ENCODE data around the gene EXT2. TPM values are rescaled to one million over a fixed set of nuclear protein-coding genes. Genes with fewer than 3 reads are reported as not detected.

The EXT2 gene
- total RNA-seq, 4 donors from 2014 or later = 47.8 to 80.4 (median 68.0) TPM

DNA sequence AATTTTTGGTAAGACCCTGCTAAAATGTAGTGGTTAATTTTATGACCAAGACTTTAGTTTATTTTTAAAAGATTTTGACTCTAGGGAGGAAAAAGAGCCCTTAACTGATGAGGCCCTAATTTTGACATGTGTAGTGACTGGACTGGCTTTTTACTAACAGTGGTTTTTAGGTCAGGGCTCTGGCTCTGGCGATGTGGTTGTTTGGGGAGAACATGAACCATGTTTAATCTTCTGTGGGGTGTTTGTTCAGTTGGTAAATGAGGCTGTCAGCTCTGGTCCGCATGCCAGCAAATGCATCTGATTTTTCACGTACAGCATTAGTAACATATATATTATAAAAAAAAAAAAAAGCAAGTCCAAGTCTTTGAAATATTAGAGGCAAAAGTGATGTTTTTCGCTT lies 104.3 kb downstream of the EXT2 start:
- WGBS = 84% methylated on average over 4 of the region's 4 CpGs
- intact Hi-C loops (cut with DNase I) = no loop called here
- no peak overlapping the region for H3K27ac ChIP-seq (replicated peaks in 1 of 4)

DNA sequence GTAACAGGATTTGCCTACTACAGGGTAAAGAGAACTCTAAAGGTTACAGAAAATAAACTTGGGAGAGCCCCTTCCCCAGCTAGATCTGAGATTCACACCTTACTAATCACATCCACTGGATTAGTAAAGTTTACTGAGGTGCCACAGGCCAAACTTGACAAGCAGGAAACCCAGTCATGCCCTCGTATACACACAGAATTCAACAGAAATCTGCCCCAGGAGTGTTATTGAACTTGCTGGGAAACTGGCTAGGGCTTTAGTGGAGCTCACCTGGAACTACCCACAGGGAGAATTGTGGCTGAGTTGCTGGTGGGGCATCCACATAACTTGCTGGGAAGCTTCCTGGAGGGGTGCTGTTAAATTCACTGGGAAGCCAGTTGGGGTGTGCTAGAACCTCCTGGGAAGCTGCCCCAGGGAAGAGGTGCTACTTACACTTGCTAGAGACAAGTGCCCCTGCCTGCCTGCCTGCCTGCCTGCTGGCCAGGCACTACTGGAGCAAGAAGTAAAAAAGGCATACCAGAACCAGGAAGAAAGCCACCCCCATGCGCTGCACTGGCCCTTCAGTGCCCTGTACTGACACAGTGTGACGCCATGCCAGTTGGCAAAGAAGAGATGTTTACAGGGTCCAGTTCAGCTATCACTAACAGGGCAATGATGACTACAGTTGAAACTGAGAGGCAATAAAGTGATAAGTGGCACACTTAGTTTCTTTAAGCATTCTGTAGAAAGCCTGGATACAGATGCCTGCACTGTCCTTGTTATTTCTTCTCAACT lies 108.0 kb downstream of the EXT2 start:
- DNase-seq (ENCODE audit: extremely low spot score) = no peak

More for the DNA sequence above, 104.3 kb downstream of the EXT2 start:
- H3K4me1 ChIP-seq = no peaks in the 10 kb centered on the region
- H3K27me3 ChIP-seq = no peaks in the 10 kb centered on the region
- TF ChIP-seq, protein P1, sequence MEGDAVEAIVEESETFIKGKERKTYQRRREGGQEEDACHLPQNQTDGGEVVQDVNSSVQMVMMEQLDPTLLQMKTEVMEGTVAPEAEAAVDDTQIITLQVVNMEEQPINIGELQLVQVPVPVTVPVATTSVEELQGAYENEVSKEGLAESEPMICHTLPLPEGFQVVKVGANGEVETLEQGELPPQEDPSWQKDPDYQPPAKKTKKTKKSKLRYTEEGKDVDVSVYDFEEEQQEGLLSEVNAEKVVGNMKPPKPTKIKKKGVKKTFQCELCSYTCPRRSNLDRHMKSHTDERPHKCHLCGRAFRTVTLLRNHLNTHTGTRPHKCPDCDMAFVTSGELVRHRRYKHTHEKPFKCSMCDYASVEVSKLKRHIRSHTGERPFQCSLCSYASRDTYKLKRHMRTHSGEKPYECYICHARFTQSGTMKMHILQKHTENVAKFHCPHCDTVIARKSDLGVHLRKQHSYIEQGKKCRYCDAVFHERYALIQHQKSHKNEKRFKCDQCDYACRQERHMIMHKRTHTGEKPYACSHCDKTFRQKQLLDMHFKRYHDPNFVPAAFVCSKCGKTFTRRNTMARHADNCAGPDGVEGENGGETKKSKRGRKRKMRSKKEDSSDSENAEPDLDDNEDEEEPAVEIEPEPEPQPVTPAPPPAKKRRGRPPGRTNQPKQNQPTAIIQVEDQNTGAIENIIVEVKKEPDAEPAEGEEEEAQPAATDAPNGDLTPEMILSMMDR (IDR thresholded peaks at IDR 0.05) = no peak
- no peak for TF ChIP-seq POLR2AphosphoS5 (IDR thresholded peaks at IDR 0.05)
- no peak for TF ChIP-seq EP300 (IDR thresholded peaks at IDR 0.05)
- no peak for TF ChIP-seq POLR2A (IDR thresholded peaks at IDR 0.05; ENCODE audit: low read depth)
- peaks cover 0 to 33% (median 12%) of the 10 kb centered on the region in 4 donors for H3K36me3 ChIP-seq
- no peak for DNase-seq (ENCODE audit: extremely low spot score)
- H3K4me3 ChIP-seq = no peak overlapping the region
- H3K9me3 ChIP-seq = no peaks in the 10 kb centered on the region

GRCh38 chr11:44205352-44205751 lies 109.9 kb downstream of the EXT2 start:
- H3K27me3 ChIP-seq = no peaks in the 10 kb centered on the region
- H3K4me3 ChIP-seq = no peak overlapping the region
- H3K9me3 ChIP-seq = no peaks in the 10 kb centered on the region
- peaks cover 0 to 9% (median 0%) of the 10 kb centered on the region in 4 donors for H3K4me1 ChIP-seq
- WGBS = 74% methylated on average over 3 of the region's 3 CpGs
- no peak overlapping the region for H3K27ac ChIP-seq (replicated peaks in 1 of 4)
- DNase-seq (ENCODE audit: extremely low spot score) = no peak
- no peak for TF ChIP-seq EP300 (IDR thresholded peaks at IDR 0.05)
- no peak for TF ChIP-seq POLR2A (IDR thresholded peaks at IDR 0.05; ENCODE audit: low read depth)
- TF ChIP-seq, protein P1 (IDR thresholded peaks at IDR 0.05) = no peak
- no peak for TF ChIP-seq POLR2AphosphoS5 (IDR thresholded peaks at IDR 0.05)
- peaks cover 0 to 22% (median 9%) of the 10 kb centered on the region in 4 donors for H3K36me3 ChIP-seq
- intact Hi-C loops (cut with DNase I) = no loop called here

More for the DNA sequence above, 108.0 kb downstream of the EXT2 start:
- WGBS = 85% methylated on average over 3 of the region's 3 CpGs
- Histone ChIP-seq H3K27me3 (no peaks in the 10 kb centered on the region), H3K4me3 (no peak overlapping the region), H3K9me3 (no peaks in the 10 kb centered on the region), H3K27ac (replicated peaks in 1 of 4) (no peak overlapping the region), H3K4me1 (peaks cover 0 to 9% (median 0%) of the 10 kb centered on the region in 4 donors), H3K36me3 (peaks cover 0 to 24% (median 12%) of the 10 kb centered on the region in 4 donors)
- intact Hi-C loops (cut with DNase I) = no loop called here
- TF ChIP-seq, protein P1 (IDR thresholded peaks at IDR 0.05) = no peak
- no peak for TF ChIP-seq POLR2A (IDR thresholded peaks at IDR 0.05; ENCODE audit: low read depth)
- TF ChIP-seq POLR2AphosphoS5 (IDR thresholded peaks at IDR 0.05) = no peak
- no peak for TF ChIP-seq EP300 (IDR thresholded peaks at IDR 0.05)

- intact Hi-C loops (cut with DNase I) = no loop called here
- no peak for DNase-seq (ENCODE audit: extremely low spot score)
- Histone ChIP-seq H3K27me3 (no peaks in the 10 kb centered on the region), H3K4me1 (peaks cover 0 to 9% (median 0%) of the 10 kb centered on the region in 4 donors), H3K27ac (replicated peaks in 1 of 4) (no peak overlapping the region), H3K36me3 (peaks cover 0 to 21% (median 9%) of the 10 kb centered on the region in 4 donors), H3K9me3 (no peaks in the 10 kb centered on the region), H3K4me3 (no peak overlapping the region)
- no peak for TF ChIP-seq POLR2AphosphoS5 (IDR thresholded peaks at IDR 0.05)
- TF ChIP-seq POLR2A (IDR thresholded peaks at IDR 0.05; ENCODE audit: low read depth) = no peak
- TF ChIP-seq EP300 (IDR thresholded peaks at IDR 0.05) = no peak
- TF ChIP-seq, protein P1 (IDR thresholded peaks at IDR 0.05) = no peak
- WGBS = 94% methylated on average over 2 of the region's 2 CpGs
Observed at GRCh38 chr11:44205836-44206235, 110.4 kb downstream of the EXT2 start.
